Ovary (tissue), 9 donors: ENCODE measurements around the gene DOCK11. TPM values are rescaled to one million over a fixed set of nuclear protein-coding genes. Genes with fewer than 3 reads are reported as not detected.

Experiments used
- DNase-seq, 5 donors: peaks; one replicate each; pipeline ENCODE4 v3.0.0-alpha.2; 2019 to 2020
- H3K27ac ChIP-seq, 2 donors: fragments of 200-600 bp; one replicate each; pipeline versions ENCODE4 v1.5.1 to v1.8.0; 2019 to 2022
- H3K27me3 ChIP-seq: fragments of 200-600 bp; one replicate; pipeline ENCODE4 v1.8.0; 2022
- H3K36me3 ChIP-seq: fragments of 200-600 bp; sonication (generic); one replicate; pipeline ENCODE4 v1.5.1; 2019
- H3K4me1 ChIP-seq: one replicate; pipeline ENCODE4 v1.8.1; 2013; ENCODE audit warnings: mild to moderate bottlenecking, moderate library complexity; ENCODE audit not compliant: insufficient read depth
- H3K4me3 ChIP-seq: fragments of 200-600 bp; sonication (generic); one replicate; pipeline ENCODE4 v1.5.1; 2017
- H3K9me3 ChIP-seq, 2 donors: fragments of 200-600 bp in 1 of 2; sonication (generic) in 1 of 2; one replicate each; pipeline versions ENCODE4 v1.5.1 to v1.8.1; 2013 to 2019; ENCODE audit warnings: mild to moderate bottlenecking in 1 of 2, moderate library complexity in 1 of 2
- CTCF ChIP-seq, 3 donors: fragments of 450-650 bp in 2 of 3; fragments of 200-600 bp in 1 of 3; IDR thresholded peaks; one replicate each; pipeline versions ENCODE4 v1.5.1 to v1.8.0; 2016 to 2022; ENCODE audit warnings: antibody characterized with exemption in 3 of 3, mild to moderate bottlenecking in 1 of 3
- EP300 ChIP-seq: sonication (generic); formaldehyde crosslinking; IDR thresholded peaks from one replicate; pipeline ENCODE4 v1.6.1; 2017; ENCODE audit warnings: antibody characterized with exemption
- POLR2A ChIP-seq: fragments of 450-650 bp; IDR thresholded peaks from one replicate; pipeline ENCODE4 v1.6.1; 2017; ENCODE audit warnings: antibody characterized with exemption, mild to moderate bottlenecking, moderate library complexity
- WGBS, 3 donors: extraction: QIAGEN DNeasy Blood & Tissue Kit in 1 of 3; methylation state at CpG; one replicate each; pipeline versions ENCODE4 v1.1.5 to v1.1.7; 2013 to 2017; 5-methylcytosine and 5-hydroxymethylcytosine counted together
- intact Hi-C, 4 donors: fragments of 100-400 bp; cut with DNase I; formaldehyde crosslinking; loops; one replicate each; pipeline versions ENCODE4 v1.11.0 to v1.15.1; 2022 to 2023
- polyA plus RNA-seq, 2 donors: library from polyadenylated mRNA; stranded (reverse); fragments of 200-250 nt in 1 of 2; fragments of 350-450 nt in 1 of 2; fragmentation: Illumina TruSeq in 1 of 2; extraction: RNeasy Lipid Tissue Mini Kit (QIAGEN cat#74804) in 1 of 2; gene quantifications; one replicate each; pipeline ENCODE4 v1.2.3, GENCODE V29; 2013 to 2014
- total RNA-seq, 7 donors: library from RNA; depleted of rRNA in 2 of 7; stranded (reverse); fragments of >200 nt in 2 of 7; fragmentation: NEBNext Ultra II Directional in 3 of 7; extraction: Animal tissue kit (Norgen Biotek cat#: 25700) in 3 of 7; gene quantifications; one replicate each; pipeline versions ENCODE4 v1.1.0 to v1.2.4, GENCODE V29; 2016 to 2023
- donor health status: DM: no; HTN: no; CAD: no; lungs with moderate emphysema.
- donor health status: DM: no; HTN: no; CAD: no.
- donor health status: Bipolar disorder and iron deficiency.
- donor health status: DM: yes; HTN: yes; CAD: no.
- donor health status: DM: no; HTN: no; CAD: no.
- donor health status: DM: yes; HTN: yes; CAD: no.

DOCK11 gene
- total and polyA plus RNA-seq, 9 donors, result 3.6 to 18.5 (median 6.1) TPM

- Histone ChIP-seq H3K27ac (no peak overlapping the region), H3K4me1 (no peaks in the 10 kb centered on the region), H3K9me3 (no peaks in the 10 kb centered on the region), H3K27me3 (no peaks in the 10 kb centered on the region), H3K4me3 (no peak overlapping the region), H3K36me3 (no peaks in the 10 kb centered on the region)
- TF ChIP-seq EP300 (no peak), CTCF (IDR thresholded peaks at IDR 0.05) (no peak), POLR2A (no peak)
- intact Hi-C loops, result no loop called here
- 74 to 80% (median 74%) methylated on average over 10 of the region's 10 CpGs for WGBS, 3 donors
- no peak for DNase-seq
Observed at GRCh38 chrX:118528071-118528737, 32.6 kb downstream of the DOCK11 start.

- 30 to 48% (median 31%) methylated on average over 3 of the region's 3 CpGs for WGBS, 3 donors
- Histone ChIP-seq H3K27ac (no peak overlapping the region), H3K4me1 (no peaks in the 10 kb centered on the region), H3K9me3 (no peaks in the 10 kb centered on the region), H3K4me3 (no peak overlapping the region), H3K36me3 (no peaks in the 10 kb centered on the region), H3K27me3 (no peaks in the 10 kb centered on the region)
- DNase-seq, result no peak
- TF ChIP-seq EP300, result no peak
- no peak for TF ChIP-seq CTCF (IDR thresholded peaks at IDR 0.05)
- no peak for TF ChIP-seq POLR2A
- intact Hi-C loops, result no loop called here
Observed at GRCh38 chrX:118530219-118530911, 34.8 kb downstream of the DOCK11 start.

DNA sequence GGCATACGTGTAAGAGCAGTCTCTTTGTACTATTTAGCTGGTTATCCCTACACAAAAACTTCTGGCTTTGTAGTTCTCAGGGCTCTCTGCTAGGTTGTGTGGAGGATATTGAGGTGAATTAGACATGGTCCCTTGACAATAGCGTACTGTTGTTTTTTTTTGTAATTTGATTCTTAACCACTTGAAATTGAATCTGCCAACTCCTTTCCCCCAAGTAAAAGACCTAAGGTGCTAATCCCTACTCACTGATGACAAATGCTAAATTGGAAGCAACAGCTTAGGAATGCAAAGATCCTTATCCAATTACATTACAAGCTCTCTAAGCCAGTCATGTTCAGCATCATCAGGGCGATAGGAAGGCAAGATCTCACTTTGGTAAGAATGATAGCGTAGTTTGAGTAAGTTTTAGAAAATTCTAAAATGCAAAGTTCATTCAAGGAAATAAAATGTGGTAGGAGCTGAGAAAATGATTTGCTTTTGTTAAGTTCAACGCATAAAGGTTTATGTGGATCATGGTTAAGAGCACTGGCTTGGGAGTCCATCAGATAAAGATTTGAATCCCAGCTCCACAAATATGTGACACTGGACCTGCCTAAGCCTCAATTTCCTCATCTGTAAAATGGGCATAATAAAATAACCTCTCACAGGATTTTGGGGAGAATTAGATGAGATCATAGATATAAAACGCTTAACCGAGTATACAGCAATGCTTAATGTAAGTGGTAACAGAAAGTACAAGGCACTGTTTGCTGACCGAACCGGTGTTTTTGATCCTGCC lies 39.3 kb downstream of the DOCK11 start:
- Histone ChIP-seq H3K4me1 (no peaks in the 10 kb centered on the region), H3K27ac (no peak overlapping the region), H3K27me3 (no peaks in the 10 kb centered on the region), H3K4me3 (no peak overlapping the region), H3K36me3 (no peaks in the 10 kb centered on the region), H3K9me3 (no peaks in the 10 kb centered on the region)
- no peak for DNase-seq
- TF ChIP-seq CTCF (IDR thresholded peaks at IDR 0.05) (no peak), EP300 (no peak), POLR2A (no peak)
- intact Hi-C loops, result no loop called here
- 83 to 87% (median 86%) methylated on average over 9 of the region's 9 CpGs for whole genome bisulfite sequencing, 3 donors

DNA sequence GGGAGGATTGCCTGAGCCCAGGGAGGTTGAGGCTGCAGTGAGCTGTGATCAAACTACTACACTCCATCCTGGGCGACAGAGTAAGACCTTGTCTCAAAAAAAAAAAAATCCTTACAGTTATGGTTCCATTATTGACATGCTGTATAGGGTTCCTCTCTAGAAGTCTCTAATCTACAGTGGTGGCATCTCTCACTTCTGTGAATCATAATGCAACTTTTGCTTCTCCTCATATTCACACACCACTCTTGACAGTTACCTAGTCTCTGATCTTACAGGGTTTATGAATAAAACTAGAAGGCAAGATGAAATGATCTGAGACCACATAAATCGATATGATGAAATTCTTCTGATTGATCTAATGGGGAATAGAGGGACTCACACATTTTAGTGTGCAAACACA lies 40.6 kb downstream of the DOCK11 start:
- Histone ChIP-seq H3K4me1 (no peaks in the 10 kb centered on the region), H3K27ac (no peak overlapping the region), H3K9me3 (no peaks in the 10 kb centered on the region), H3K4me3 (no peak overlapping the region), H3K27me3 (no peaks in the 10 kb centered on the region), H3K36me3 (no peaks in the 10 kb centered on the region)
- TF ChIP-seq POLR2A, result no peak
- TF ChIP-seq CTCF (IDR thresholded peaks at IDR 0.05), result no peak
- no peak for TF ChIP-seq EP300
- no peak for DNase-seq
- intact Hi-C loops, result no loop called here
- WGBS, 3 donors, result 67 to 74% (median 73%) methylated on average over 2 of the region's 2 CpGs
